Subcutaneous adipose tissue (tissue), 4 donors: ENCODE results near the gene TECPR2. TPM values are rescaled to one million over a fixed set of nuclear protein-coding genes. Genes with fewer than 3 reads are reported as not detected.

Source experiments
- CTCF ChIP-seq: fragments of 450-650 bp; IDR thresholded peaks from one replicate; pipeline ENCODE4 v1.5.1; 2016; ENCODE audit warnings: low read depth, mild to moderate bottlenecking, control low read depth, antibody characterized with exemption, moderate library complexity
- total RNA-seq, 4 donors: library from RNA; depleted of rRNA; stranded (reverse); fragments of >200 nt; gene quantifications; one replicate each; pipeline ENCODE4 v1.1.0, GENCODE V29; 2016

TECPR2 gene
- total RNA-seq, 4 donors from 2014 or later = 14.4 to 23.0 (median 15.0) TPM

GRCh38 chr14:102471921-102472790, 109.4 kb downstream of the TECPR2 start:
- TF ChIP-seq CTCF = no peak

GRCh38 chr14:102472791-102473150, 110.0 kb downstream of the TECPR2 start:
- no peak for TF ChIP-seq CTCF

GRCh38 chr14:102473559-102473958, 110.8 kb downstream of the TECPR2 start:
- TF ChIP-seq CTCF = no peak

- TF ChIP-seq CTCF = no peak
These were observed 112.2 kb downstream of the TECPR2 start for GRCh38 chr14:102474934-102475333.

DNA sequence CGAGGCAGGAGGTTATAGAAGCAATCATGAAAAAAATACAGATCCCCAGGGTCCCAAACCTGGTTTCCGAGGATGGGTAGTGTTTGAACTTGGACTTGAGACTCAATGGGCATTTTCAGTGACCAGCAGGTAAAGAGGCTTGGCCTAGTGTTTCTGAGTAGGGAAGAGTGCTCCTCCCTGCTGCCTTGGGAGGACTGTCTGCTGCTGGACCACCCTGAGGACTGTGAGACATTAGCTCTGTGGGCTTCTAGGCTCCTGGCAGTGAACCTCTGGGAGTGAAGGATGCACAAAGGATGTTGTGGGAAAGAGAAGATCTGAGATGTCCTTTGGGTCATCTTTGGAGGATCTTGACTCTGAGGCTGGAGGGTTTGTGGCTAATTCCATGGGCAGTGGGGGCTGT, 116.4 kb downstream of the TECPR2 start:
- TF ChIP-seq CTCF = no peak

GRCh38 chr14:102479777-102480176, 117.0 kb downstream of the TECPR2 start:
- TF ChIP-seq CTCF = no peak

- TF ChIP-seq CTCF = no peak
These were observed 118.6 kb downstream of the TECPR2 start for GRCh38 chr14:102481371-102481770.
